Vagina (tissue), 2 donors: ENCODE data around the gene RASSF1.

Source experiments
- POLR2A ChIP-seq, 2 donors: fragments of 450-650 bp; IDR thresholded peaks; one replicate each; pipeline ENCODE4 v1.6.1; 2017; ENCODE audit warnings: antibody characterized with exemption in 2 of 2, mild to moderate bottlenecking in 2 of 2, moderate library complexity in 2 of 2
- POLR2AphosphoS5 ChIP-seq, 2 donors: sonication (generic); formaldehyde crosslinking; IDR thresholded peaks; one replicate each; pipeline ENCODE4 v1.9.0; 2017; ENCODE audit warnings: antibody characterized with exemption in 2 of 2, mild to moderate bottlenecking in 2 of 2, low read depth in 1 of 2; ENCODE audit not compliant: insufficient read depth in 1 of 2
- TF ChIP-seq, protein P1 (sequence below), 3 experiments: fragments of 450-650 bp in 2 of 3; fragments of 200-600 bp in 1 of 3; sonication (generic) in 1 of 3; IDR thresholded peaks; one replicate each; pipeline ENCODE4 v1.5.1; 2017 to 2019; ENCODE audit warnings: antibody characterized with exemption in 3 of 3, mild to moderate bottlenecking in 2 of 3, moderate library complexity in 2 of 3

DNA sequence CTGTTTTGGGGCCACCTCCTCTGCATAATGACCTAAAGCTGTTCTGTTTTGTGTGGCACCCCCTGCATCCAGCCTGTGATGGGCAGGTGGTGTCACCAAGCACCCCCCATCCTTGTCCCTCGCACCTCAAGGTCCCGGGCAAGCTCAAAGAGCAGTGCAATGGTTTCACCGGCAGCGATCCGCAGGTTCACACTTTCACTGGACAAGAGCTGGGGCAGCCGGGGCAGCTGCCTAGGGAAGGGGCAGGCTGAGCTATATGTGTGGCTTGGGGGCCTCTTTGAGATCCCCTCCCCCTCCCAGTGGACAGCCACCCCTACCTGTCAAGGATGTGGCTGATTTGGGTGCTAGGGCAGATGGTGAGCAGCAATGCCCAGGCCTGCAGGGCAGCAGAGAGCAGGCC lies 51.5 kb downstream of the RASSF1 start:
- TF ChIP-seq, protein P1, sequence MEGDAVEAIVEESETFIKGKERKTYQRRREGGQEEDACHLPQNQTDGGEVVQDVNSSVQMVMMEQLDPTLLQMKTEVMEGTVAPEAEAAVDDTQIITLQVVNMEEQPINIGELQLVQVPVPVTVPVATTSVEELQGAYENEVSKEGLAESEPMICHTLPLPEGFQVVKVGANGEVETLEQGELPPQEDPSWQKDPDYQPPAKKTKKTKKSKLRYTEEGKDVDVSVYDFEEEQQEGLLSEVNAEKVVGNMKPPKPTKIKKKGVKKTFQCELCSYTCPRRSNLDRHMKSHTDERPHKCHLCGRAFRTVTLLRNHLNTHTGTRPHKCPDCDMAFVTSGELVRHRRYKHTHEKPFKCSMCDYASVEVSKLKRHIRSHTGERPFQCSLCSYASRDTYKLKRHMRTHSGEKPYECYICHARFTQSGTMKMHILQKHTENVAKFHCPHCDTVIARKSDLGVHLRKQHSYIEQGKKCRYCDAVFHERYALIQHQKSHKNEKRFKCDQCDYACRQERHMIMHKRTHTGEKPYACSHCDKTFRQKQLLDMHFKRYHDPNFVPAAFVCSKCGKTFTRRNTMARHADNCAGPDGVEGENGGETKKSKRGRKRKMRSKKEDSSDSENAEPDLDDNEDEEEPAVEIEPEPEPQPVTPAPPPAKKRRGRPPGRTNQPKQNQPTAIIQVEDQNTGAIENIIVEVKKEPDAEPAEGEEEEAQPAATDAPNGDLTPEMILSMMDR (IDR thresholded peaks at IDR 0.05): no peak
- TF ChIP-seq POLR2A (IDR thresholded peaks at IDR 0.05): no peak
- no peak for TF ChIP-seq POLR2AphosphoS5 (IDR thresholded peaks at IDR 0.05; ENCODE audit: insufficient read depth in 1 of 2, low read depth in 1 of 2)
